Activated CD8-positive, alpha-beta memory T cell treated with anti-CD3 and anti-CD28 coated beads for 24 hours (primary cell): ENCODE data around the gene PAEP.
A peak's percentile ranks its signal among the peaks of the same experiment; 100 is the strongest.

Experiments used
- DNase-seq: peaks from one replicate; pipeline ENCODE4 v3.0.0-alpha.2; 2020

PAEP gene

GRCh38 chr9:135551456-135551855 is 10.1 kb upstream of the PAEP start:
- DNase-seq = no peak

GRCh38 chr9:135552021-135552697 is 9.4 kb upstream of the PAEP start:
- no peak for DNase-seq

- DNase-seq = no peak
These were observed 8.8 kb upstream of the PAEP start for GRCh38 chr9:135552698-135553171.

GRCh38 chr9:135554718-135555117 is 6.8 kb upstream of the PAEP start:
- no peak for DNase-seq

- DNase-seq = peak; percentile 33
These were observed 6.4 kb upstream of the PAEP start for GRCh38 chr9:135555203-135555602.

- DNase-seq = peak; percentile 24
These were observed 5.6 kb upstream of the PAEP start for GRCh38 chr9:135555910-135556309.

- no peak for DNase-seq
These were observed 1.9 kb upstream of the PAEP start for GRCh38 chr9:135559606-135560005.

GRCh38 chr9:135562235-135562745 is 734 bp downstream of the PAEP start:
- no peak for DNase-seq

- peak; percentile 42 for DNase-seq
These were observed 1.5 kb downstream of the PAEP start for GRCh38 chr9:135563039-135563476.

- no peak for DNase-seq
These were observed 2.3 kb downstream of the PAEP start for GRCh38 chr9:135563858-135564257.

- peak; percentile 30 for DNase-seq
These were observed 3.6 kb downstream of the PAEP start for GRCh38 chr9:135565141-135565628.

GRCh38 chr9:135565636-135566035 is 4.1 kb downstream of the PAEP start:
- peak; percentile 24 for DNase-seq

- no peak for DNase-seq
These were observed 5.0 kb downstream of the PAEP start for GRCh38 chr9:135566552-135566951.

GRCh38 chr9:135567311-135567710 is 5.8 kb downstream of the PAEP start:
- no peak for DNase-seq

- DNase-seq = no peak
These were observed 6.5 kb downstream of the PAEP start for GRCh38 chr9:135568026-135568425.

- peak; percentile 35 for DNase-seq
These were observed 8.9 kb downstream of the PAEP start for GRCh38 chr9:135570456-135570855.

- DNase-seq = no peak
These were observed 10.7 kb downstream of the PAEP start for GRCh38 chr9:135572233-135572632.

- DNase-seq = no peak
These were observed 11.6 kb downstream of the PAEP start for GRCh38 chr9:135573124-135573523.

GRCh38 chr9:135574331-135574730 is 12.8 kb downstream of the PAEP start:
- DNase-seq = no peak

- peak; percentile 32 for DNase-seq
These were observed 13.4 kb downstream of the PAEP start for GRCh38 chr9:135574943-135575342.

GRCh38 chr9:135575995-135576631 is 14.6 kb downstream of the PAEP start:
- DNase-seq = peak; percentile 40

- peak; percentile 41 for DNase-seq
These were observed 15.7 kb downstream of the PAEP start for GRCh38 chr9:135577256-135577655.

GRCh38 chr9:135579356-135579755 is 17.8 kb downstream of the PAEP start:
- DNase-seq = no peak
